H9 (cell line): ENCODE measurements around the gene SYNRG. TPM values are rescaled to one million over a fixed set of nuclear protein-coding genes. Genes with fewer than 3 reads are reported as not detected.

Source experiments
- DNase-seq: peaks from one replicate; pipeline ENCODE4 v3.0.0-alpha.2; 2017
- H2AFZ ChIP-seq: one replicate; pipeline ENCODE4 v1.6.1; 2013; ENCODE audit warnings: mild to moderate bottlenecking, low read length, control low read depth, moderate library complexity
- H2AK5ac ChIP-seq: 2 replicates; pipeline ENCODE4 v1.6.1; 2013; ENCODE audit warnings: low read length, control low read depth, mixed read lengths; ENCODE audit not compliant: insufficient read length
- H2BK120ac ChIP-seq: one replicate; pipeline ENCODE4 v1.6.1; 2013; ENCODE audit warnings: low read depth, mild to moderate bottlenecking, low read length, control low read depth, inconsistent platforms; ENCODE audit not compliant: poor library complexity, severe bottlenecking
- H2BK12ac ChIP-seq: 2 replicates; pipeline ENCODE4 v1.6.1; 2013; ENCODE audit warnings: low read length, control low read depth, mixed read lengths, low read depth; ENCODE audit not compliant: insufficient read length
- H2BK15ac ChIP-seq: 2 replicates; pipeline ENCODE4 v1.6.1; 2013; ENCODE audit warnings: low read depth, low read length, control low read depth
- H2BK20ac ChIP-seq: one replicate; pipeline ENCODE4 v1.6.1; 2013; ENCODE audit warnings: low read depth, mild to moderate bottlenecking, low read length, control low read depth, inconsistent platforms; ENCODE audit not compliant: poor library complexity, severe bottlenecking
- H2BK5ac ChIP-seq: 2 replicates; pipeline ENCODE4 v1.6.1; 2013; ENCODE audit warnings: low read length, control low read depth, mixed read lengths; ENCODE audit not compliant: insufficient read length
- H3K14ac ChIP-seq: 2 replicates; pipeline ENCODE4 v1.6.1; 2013; ENCODE audit warnings: low read length, control low read depth; ENCODE audit not compliant: insufficient read depth
- H3K18ac ChIP-seq: 2 replicates; pipeline ENCODE4 v1.6.1; 2013; ENCODE audit warnings: low read depth, mild to moderate bottlenecking, mixed read lengths, low read length, control low read depth; ENCODE audit not compliant: insufficient read length
- H3K23ac ChIP-seq: 2 replicates; pipeline ENCODE4 v1.6.1; 2013; ENCODE audit warnings: low read length, control low read depth, mixed read lengths, low read depth; ENCODE audit not compliant: insufficient read length
- H3K23me2 ChIP-seq: 2 replicates; pipeline ENCODE4 v1.6.1; 2013; ENCODE audit warnings: low read depth, mild to moderate bottlenecking, mixed read lengths, low read length, control low read depth; ENCODE audit not compliant: insufficient read length, poor library complexity, severe bottlenecking
- H3K27ac ChIP-seq: 2 replicates; pipeline ENCODE4 v1.5.1; 2013; ENCODE audit warnings: low read length, control low read depth, mixed read lengths, low read depth; ENCODE audit not compliant: insufficient read length
- H3K27me3 ChIP-seq: 2 replicates; pipeline ENCODE4 v1.6.1; 2013; ENCODE audit warnings: low read length, control low read depth, inconsistent platforms; ENCODE audit not compliant: insufficient read depth
- H3K4ac ChIP-seq: 2 replicates; pipeline ENCODE4 v1.6.1; 2013; ENCODE audit warnings: low read depth, mild to moderate bottlenecking, control low read depth, inconsistent platforms, low read length, moderate library complexity
- H3K4me1 ChIP-seq: 2 replicates; pipeline ENCODE4 v1.6.1; 2013; ENCODE audit warnings: low read length, control low read depth, inconsistent platforms; ENCODE audit not compliant: insufficient read depth
- H3K4me2 ChIP-seq: 2 replicates; pipeline ENCODE4 v1.6.1; 2013; ENCODE audit warnings: low read length, control low read depth, mixed read lengths; ENCODE audit not compliant: insufficient read length, insufficient read depth
- H3K56ac ChIP-seq: 2 replicates; pipeline ENCODE4 v1.6.1; 2013; ENCODE audit warnings: low read depth, mild to moderate bottlenecking, mixed read lengths, low read length, control low read depth; ENCODE audit not compliant: insufficient read length
- H3K79me1 ChIP-seq: 2 replicates; pipeline ENCODE4 v1.6.1; 2013; ENCODE audit warnings: low read depth, mild to moderate bottlenecking, moderate library complexity, low read length, control low read depth, inconsistent platforms; ENCODE audit not compliant: insufficient read depth, poor library complexity, severe bottlenecking
- H3K79me2 ChIP-seq: 2 replicates; pipeline ENCODE4 v1.6.1; 2013; ENCODE audit warnings: low read length, control low read depth, inconsistent platforms; ENCODE audit not compliant: insufficient read depth
- H3K9ac ChIP-seq: 2 replicates; pipeline ENCODE4 v1.6.1; 2013; ENCODE audit warnings: low read length, control low read depth, mixed read lengths; ENCODE audit not compliant: insufficient read length; ENCODE audit errors: extremely low read depth
- H3K9me3 ChIP-seq: one replicate; pipeline ENCODE4 v1.6.1; 2013; ENCODE audit warnings: low read depth, low read length, inconsistent platforms; ENCODE audit not compliant: control insufficient read depth
- H3T11ph ChIP-seq: one replicate; pipeline ENCODE4 v1.6.1; 2013; ENCODE audit warnings: mild to moderate bottlenecking, low read length, control low read depth, inconsistent platforms
- H4K20me1 ChIP-seq: one replicate; pipeline ENCODE4 v1.6.1; 2013; ENCODE audit not compliant: control insufficient read depth, insufficient read length, insufficient read depth
- H4K5ac ChIP-seq: 2 replicates; pipeline ENCODE4 v1.6.1; 2013; ENCODE audit warnings: low read depth, mild to moderate bottlenecking, mixed read lengths, low read length, control low read depth; ENCODE audit not compliant: insufficient read length
- H4K8ac ChIP-seq: replicated peaks from 2 replicates; pipeline ENCODE4 v1.6.1; 2013; ENCODE audit warnings: low read length, control low read depth, mixed read lengths, low read depth; ENCODE audit not compliant: insufficient read length
- H4K91ac ChIP-seq: 2 replicates; pipeline ENCODE4 v1.6.1; 2013; ENCODE audit warnings: low read depth, mild to moderate bottlenecking, moderate library complexity, mixed read lengths, low read length, control low read depth; ENCODE audit not compliant: insufficient read length
- H3K27ac Mint-ChIP-seq, 3 experiments: 2 replicates in 2 of 3; 3 replicates in 1 of 3; pipeline ENCODE4 v1.8.0; 2020 to 2021; ENCODE audit warnings: mixed read lengths in 3 of 3, mild to moderate bottlenecking in 1 of 3, moderate library complexity in 1 of 3
- H3K27me3 Mint-ChIP-seq: 2 replicates; pipeline ENCODE4 v1.8.0; 2021; ENCODE audit warnings: low read depth, mild to moderate bottlenecking, moderate library complexity, mixed read lengths
- H3K36me3 Mint-ChIP-seq, 3 experiments: 2 replicates in 2 of 3; 3 replicates in 1 of 3; pipeline ENCODE4 v1.8.0; 2020 to 2021; ENCODE audit warnings: low read depth in 3 of 3, mixed read lengths in 3 of 3; ENCODE audit not compliant: insufficient read depth in 1 of 3
- H3K4me1 Mint-ChIP-seq, 2 experiments: 2 replicates each; pipeline ENCODE4 v1.8.0; 2020; ENCODE audit warnings: mixed read lengths in 2 of 2
- H3K4me3 Mint-ChIP-seq, 2 experiments: 2 replicates in 1 of 2; 3 replicates in 1 of 2; pipeline ENCODE4 v1.8.0; 2020 to 2021; ENCODE audit warnings: mild to moderate bottlenecking in 2 of 2, mixed read lengths in 2 of 2, moderate library complexity in 1 of 2
- H3K9me3 Mint-ChIP-seq, 2 experiments: 2 replicates in 1 of 2; 3 replicates in 1 of 2; pipeline ENCODE4 v1.8.0; 2020; ENCODE audit warnings: mild to moderate bottlenecking in 2 of 2, mixed read lengths in 2 of 2, moderate library complexity in 1 of 2
- WGBS: extraction: QIAGEN DNeasy Blood & Tissue Kit; methylation state at CpG from one replicate; pipeline ENCODE4 v1.1.7; 2013; ENCODE audit warnings: missing lambda C conversion rate, low lambda C conversion rate, mixed read lengths; ENCODE audit not compliant: insufficient read length; ENCODE audit errors: extremely low coverage; 5-methylcytosine and 5-hydroxymethylcytosine counted together
- total RNA-seq: library from RNA; stranded (reverse); gene quantifications from 2 replicates; pipeline ENCODE4 v1.2.1, GENCODE V29; 2021
- TF ChIP-seq, protein P1 (sequence below): fragments of 200-600 bp; sonication (generic); conservative IDR thresholded peaks from 3 replicates; pipeline ENCODE4 v1.8.0; 2021; ENCODE audit warnings: antibody characterized with exemption, mild to moderate bottlenecking

The SYNRG gene
- total RNA-seq, 1 experiment from 2014 or later: 30.5 TPM

- Histone ChIP-seq H2AK5ac (no peak overlapping the region), H3K23me2 (no peaks in the 10 kb centered on the region), H3K18ac (no peak overlapping the region), H4K20me1 (no peaks in the 10 kb centered on the region), H3K4me2 (no peak overlapping the region), H2AFZ (no peak overlapping the region), H3K4ac (no peak overlapping the region), H3K4me1 (no peaks in the 10 kb centered on the region), H2BK20ac (no peak overlapping the region), H2BK5ac (no peak overlapping the region), H4K8ac (no peak overlapping the region), H3K14ac (no peak overlapping the region), H2BK15ac (no peak overlapping the region), H3K9me3 (no peaks in the 10 kb centered on the region), H3K27ac (no peak overlapping the region), H3K56ac (no peak overlapping the region), H2BK120ac (no peak overlapping the region), H3K27me3 (no peaks in the 10 kb centered on the region), H3K23ac (no peak overlapping the region), H2BK12ac (no peak overlapping the region), H3K9ac (no peak overlapping the region), H3T11ph (no peak overlapping the region), H3K79me2 (peaks cover 3% of the 10 kb centered on the region; the same call in 1 of the 2 replicates), H3K79me1 (no peaks in the 10 kb centered on the region), H4K5ac (no peak overlapping the region), H4K91ac (no peak overlapping the region)
- no peak overlapping the region for H3K27ac Mint-ChIP-seq
- H3K9me3 Mint-ChIP-seq: no peaks in the 10 kb centered on the region
- no peak for DNase-seq
- H3K4me3 Mint-ChIP-seq: no peak overlapping the region
- peaks cover 3 to 5% of the 10 kb centered on the region in 2 experiments for H3K4me1 Mint-ChIP-seq
- H3K27me3 Mint-ChIP-seq: peaks cover 48% of the 10 kb centered on the region
- TF ChIP-seq, protein P1, sequence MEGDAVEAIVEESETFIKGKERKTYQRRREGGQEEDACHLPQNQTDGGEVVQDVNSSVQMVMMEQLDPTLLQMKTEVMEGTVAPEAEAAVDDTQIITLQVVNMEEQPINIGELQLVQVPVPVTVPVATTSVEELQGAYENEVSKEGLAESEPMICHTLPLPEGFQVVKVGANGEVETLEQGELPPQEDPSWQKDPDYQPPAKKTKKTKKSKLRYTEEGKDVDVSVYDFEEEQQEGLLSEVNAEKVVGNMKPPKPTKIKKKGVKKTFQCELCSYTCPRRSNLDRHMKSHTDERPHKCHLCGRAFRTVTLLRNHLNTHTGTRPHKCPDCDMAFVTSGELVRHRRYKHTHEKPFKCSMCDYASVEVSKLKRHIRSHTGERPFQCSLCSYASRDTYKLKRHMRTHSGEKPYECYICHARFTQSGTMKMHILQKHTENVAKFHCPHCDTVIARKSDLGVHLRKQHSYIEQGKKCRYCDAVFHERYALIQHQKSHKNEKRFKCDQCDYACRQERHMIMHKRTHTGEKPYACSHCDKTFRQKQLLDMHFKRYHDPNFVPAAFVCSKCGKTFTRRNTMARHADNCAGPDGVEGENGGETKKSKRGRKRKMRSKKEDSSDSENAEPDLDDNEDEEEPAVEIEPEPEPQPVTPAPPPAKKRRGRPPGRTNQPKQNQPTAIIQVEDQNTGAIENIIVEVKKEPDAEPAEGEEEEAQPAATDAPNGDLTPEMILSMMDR: no peak
- no peaks in the 10 kb centered on the region for H3K36me3 Mint-ChIP-seq
- WGBS: no CpG with 5 or more reads among the region's 1 CpG
Observed at GRCh38 chr17:37647856-37648255, 38.6 kb upstream of the SYNRG start.
